ENCODE results near the gene LGI1.

The LGI1 gene

DNA sequence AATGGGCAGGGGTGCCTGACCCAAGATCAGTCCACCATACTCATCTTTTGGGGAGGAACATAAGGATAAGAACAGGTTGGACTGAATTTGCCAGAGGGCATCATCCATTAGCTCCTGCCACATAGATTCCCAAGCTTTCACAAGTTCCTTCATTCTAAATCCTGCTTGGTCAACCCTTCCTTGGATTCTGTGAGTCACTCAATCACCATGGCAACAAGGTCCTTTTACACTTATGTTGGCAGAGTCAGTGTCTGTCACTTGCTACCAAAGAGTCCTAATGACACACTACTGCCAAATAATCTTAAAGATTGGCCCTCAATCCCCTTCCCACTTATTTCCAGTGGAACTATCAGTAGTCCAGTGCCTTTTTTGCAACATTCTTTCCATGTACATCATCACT is 5.0 kb upstream of the LGI1 start:
- no peak overlapping the region for H3K4me3 ChIP-seq (ENCODE audit: control insufficient read depth, low read depth, low read length)
- DNase-seq (ENCODE audit: low read depth): peak; percentile 44
- TF ChIP-seq, protein P1, sequence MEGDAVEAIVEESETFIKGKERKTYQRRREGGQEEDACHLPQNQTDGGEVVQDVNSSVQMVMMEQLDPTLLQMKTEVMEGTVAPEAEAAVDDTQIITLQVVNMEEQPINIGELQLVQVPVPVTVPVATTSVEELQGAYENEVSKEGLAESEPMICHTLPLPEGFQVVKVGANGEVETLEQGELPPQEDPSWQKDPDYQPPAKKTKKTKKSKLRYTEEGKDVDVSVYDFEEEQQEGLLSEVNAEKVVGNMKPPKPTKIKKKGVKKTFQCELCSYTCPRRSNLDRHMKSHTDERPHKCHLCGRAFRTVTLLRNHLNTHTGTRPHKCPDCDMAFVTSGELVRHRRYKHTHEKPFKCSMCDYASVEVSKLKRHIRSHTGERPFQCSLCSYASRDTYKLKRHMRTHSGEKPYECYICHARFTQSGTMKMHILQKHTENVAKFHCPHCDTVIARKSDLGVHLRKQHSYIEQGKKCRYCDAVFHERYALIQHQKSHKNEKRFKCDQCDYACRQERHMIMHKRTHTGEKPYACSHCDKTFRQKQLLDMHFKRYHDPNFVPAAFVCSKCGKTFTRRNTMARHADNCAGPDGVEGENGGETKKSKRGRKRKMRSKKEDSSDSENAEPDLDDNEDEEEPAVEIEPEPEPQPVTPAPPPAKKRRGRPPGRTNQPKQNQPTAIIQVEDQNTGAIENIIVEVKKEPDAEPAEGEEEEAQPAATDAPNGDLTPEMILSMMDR (conservative IDR thresholded peaks at IDR 0.05; ENCODE audit: control insufficient read depth, insufficient read depth, low read depth, low read length): no peak

DNA sequence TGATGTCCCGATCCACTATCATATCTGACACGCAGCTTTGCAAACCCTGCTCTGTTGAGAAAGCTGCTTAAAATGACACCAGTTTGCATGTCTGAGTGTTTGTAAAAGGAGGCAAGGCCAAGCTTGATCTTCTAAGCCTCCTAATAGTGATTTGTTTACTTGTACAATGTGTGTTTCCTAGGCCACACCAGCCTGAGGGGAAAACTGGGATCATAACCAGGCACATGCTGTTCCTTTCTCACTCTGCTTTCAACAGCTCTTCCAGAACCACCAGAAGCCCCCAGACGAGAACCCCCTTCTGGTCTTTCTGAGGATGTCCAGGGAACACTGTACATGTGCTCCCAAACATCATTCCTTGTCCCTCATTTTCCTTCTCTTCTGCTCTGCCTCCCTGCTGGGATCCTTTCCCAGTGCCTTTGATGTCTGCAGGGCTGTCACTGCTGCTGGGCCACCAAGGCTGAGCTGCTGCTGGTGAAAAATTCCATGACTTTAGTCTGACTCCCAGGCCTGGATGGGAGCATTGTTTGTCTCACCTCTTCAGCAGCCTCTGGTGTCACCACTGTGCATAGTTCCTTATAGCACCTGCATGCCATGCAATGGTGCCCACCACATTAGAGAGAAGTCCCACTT is 4.0 kb upstream of the LGI1 start:
- DNase-seq (ENCODE audit: low read depth): no peak
- no peak overlapping the region for H3K4me3 ChIP-seq (ENCODE audit: control insufficient read depth, low read depth, low read length)
- TF ChIP-seq, protein P1 (conservative IDR thresholded peaks at IDR 0.05; ENCODE audit: control insufficient read depth, insufficient read depth, low read depth, low read length): no peak

DNA sequence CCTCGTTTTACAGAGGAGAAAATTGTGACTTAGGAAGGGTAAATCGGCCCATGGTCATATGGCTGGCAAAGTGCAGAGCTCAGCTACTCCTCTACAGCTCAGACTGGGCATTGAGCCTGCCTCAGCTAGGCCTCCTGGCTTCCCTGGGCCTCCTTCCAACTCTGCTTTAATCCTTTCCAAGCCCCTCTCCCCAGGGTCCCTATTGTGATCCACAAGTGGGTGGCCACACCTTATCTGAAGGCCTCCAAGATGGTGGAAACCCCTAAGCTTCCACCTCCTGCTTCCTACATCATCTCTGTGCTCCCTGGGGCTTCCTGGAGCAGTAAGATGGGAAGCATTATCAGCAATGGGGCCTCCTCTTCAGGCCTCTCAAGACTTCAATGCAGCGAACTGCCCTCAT is 3.0 kb upstream of the LGI1 start:
- DNase-seq (ENCODE audit: low read depth): no peak
- no peak overlapping the region for H3K4me3 ChIP-seq (ENCODE audit: control insufficient read depth, low read depth, low read length)
- TF ChIP-seq, protein P1 (conservative IDR thresholded peaks at IDR 0.05; ENCODE audit: control insufficient read depth, insufficient read depth, low read depth, low read length): no peak

DNA sequence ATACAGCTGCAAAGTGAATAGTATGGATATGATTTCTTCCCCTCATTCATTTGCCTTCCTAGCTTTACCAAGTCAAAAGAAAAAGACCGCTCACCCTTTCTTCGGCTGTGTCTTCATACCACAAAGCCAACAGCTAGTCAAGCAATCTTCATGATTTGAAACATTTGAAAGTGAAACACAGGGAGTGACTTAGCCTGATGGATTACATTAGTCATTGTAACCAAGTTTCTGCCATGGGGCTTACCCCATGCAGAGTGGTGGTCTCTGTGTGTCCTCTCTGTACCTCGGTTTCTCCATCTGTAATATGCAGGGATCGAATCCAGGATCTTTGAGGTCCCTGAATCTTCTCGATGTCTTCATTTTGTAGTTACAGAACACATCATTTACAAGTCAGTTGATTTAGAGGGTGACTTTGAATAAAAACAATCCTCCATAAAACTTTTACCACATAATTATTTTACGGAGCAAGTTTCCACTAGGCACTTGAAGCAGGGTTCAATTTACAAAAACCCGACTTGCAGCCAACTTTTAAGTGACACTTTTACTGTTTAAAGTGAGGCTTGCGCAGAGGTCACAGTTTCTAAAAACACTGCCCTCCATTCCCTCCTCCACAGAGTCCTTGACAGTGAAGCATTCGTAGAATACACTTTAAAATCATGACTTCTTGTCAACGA is 2.2 kb upstream of the LGI1 start:
- H3K4me3 ChIP-seq (ENCODE audit: control insufficient read depth, low read depth, low read length): no peak overlapping the region
- no peak for DNase-seq (ENCODE audit: low read depth)
- TF ChIP-seq, protein P1 (conservative IDR thresholded peaks at IDR 0.05; ENCODE audit: control insufficient read depth, insufficient read depth, low read depth, low read length): no peak

DNA sequence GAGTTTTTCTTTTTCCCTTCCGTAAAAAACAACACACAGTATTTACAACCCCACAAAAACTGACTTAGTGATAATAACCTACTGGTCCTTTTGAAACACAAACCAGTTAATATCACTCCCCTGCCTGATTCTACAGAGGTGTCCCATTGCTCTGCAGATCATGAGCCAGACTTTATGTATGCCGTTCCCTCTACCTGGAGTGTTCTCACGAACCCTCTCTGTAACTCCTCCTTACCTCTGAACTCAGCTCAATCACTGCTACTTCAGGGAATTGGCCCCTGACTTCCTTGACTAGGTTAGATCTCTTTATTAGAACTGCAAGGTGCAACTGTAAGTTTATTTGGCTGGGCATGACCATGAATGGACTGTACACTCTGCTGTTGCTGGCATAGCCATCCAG is 1.6 kb upstream of the LGI1 start:
- no peak for DNase-seq (ENCODE audit: low read depth)
- no peak overlapping the region for H3K4me3 ChIP-seq (ENCODE audit: control insufficient read depth, low read depth, low read length)
- TF ChIP-seq, protein P1 (conservative IDR thresholded peaks at IDR 0.05; ENCODE audit: control insufficient read depth, insufficient read depth, low read depth, low read length): no peak

DNA sequence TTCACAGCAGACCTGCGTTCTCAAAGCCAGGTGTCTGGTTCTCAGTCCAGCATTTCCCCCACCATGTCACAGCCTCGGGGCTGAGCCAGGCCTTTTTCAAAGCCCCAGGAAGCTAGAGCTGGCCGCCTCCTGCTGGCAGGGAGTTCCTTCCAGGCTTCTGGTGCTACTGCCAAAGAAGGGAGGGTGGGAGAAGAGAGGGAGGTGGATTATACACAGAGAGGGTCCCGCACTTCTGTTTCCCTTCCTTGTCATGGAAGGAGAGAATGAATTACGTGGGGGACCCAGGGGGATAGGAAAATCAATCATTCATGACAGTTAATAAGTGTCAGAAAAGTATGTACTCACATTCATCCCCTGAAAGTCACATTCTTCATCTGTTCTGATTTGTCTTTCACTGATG is 600 bp upstream of the LGI1 start:
- no peak overlapping the region for H3K4me3 ChIP-seq (ENCODE audit: control insufficient read depth, low read depth, low read length)
- no peak for DNase-seq (ENCODE audit: low read depth)
- TF ChIP-seq, protein P1 (conservative IDR thresholded peaks at IDR 0.05; ENCODE audit: control insufficient read depth, insufficient read depth, low read depth, low read length): peak; percentile 25

Data from fibroblast of mammary gland (primary cell).